SKM-1 (cell line): ENCODE results near the gene NAA80.

Source experiments
- DNase-seq: peaks from one replicate; lab custom pipeline; 2025; ENCODE audit not compliant: unreplicated experiment; lab: John Stamatoyannopoulos, UW

Gene NAA80

DNA sequence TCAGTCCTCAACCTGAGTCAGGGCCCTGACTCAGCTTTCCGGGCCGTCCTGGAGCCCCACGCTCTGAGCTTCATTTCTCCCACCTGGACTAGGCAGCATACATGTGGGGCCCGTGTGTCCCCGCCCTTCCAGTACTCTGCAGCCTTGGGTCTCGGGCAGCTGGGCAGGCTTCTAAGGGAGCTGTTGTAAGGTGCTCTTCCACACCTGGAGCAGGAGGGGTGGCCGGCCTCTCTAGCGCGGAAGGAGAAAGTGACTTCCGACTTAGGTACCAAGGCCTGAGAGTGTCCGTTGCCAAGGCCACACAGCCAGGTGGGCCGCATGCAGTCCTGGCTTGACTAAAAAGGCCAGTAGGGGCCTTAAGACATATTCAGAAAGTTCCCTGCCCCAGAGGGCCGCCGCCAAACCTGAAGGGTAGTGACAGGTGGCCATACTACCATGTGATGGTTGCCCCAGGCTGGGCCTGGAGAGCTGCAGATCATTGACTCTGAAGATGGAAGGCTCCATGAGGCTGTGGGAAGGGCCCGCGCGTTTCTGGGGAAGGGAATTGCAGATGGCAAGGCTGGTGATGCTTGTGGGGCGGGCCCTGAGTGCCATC, 39.7 kb downstream of the NAA80 start:
- DNase-seq = no peak

DNA sequence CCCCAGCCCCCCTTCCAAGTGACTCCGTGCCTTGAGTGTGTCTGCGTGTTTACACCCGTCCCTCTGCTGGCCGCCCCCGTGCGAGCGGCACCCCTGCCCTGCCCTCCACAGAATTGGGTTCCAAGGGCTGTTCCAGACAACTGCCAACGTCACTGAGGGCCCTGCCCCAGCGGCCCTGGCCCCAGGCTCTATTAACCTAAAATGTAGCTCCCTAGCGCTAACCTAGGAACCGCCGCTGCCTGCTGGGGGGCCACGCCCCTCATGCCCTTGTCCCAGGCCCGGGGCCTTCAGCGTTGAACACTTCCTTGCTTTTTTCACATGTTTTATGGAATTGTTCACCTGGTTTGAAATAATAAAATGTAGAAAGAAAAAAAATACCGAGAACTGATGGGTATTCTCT, 40.2 kb downstream of the NAA80 start:
- no peak for DNase-seq

DNA sequence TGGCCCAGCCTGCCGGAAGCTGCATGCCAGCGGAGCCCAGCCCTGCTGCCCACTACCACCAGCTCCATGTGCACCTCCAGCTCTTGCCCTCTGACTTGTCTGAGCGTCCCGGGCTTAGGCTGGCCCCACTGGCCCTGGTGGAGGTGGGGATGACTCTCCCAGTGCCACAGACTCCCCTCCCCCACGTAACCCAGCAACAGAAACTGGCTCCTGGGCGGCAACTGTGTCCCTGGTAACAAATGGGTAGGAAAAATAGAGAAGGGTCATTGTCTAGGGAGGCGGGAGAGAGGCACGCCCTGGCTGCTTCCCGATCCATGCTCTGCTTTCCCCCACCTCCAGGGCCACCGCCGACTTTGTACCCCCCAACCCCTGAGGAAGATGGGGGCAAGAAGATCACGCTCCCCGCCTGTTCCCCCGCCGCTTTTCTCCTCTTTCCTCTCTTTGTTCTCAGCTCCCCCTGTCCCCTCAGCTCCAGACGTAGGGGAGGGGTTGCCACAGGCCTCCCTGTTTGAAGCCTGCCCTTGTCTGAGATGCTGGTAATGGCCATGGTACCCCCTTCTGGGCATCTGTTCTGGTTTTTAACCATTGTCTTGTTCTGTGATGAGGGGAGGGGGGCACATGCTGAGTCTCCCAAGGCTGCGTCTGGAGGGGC, 41.0 kb downstream of the NAA80 start:
- DNase-seq = no peak

DNA sequence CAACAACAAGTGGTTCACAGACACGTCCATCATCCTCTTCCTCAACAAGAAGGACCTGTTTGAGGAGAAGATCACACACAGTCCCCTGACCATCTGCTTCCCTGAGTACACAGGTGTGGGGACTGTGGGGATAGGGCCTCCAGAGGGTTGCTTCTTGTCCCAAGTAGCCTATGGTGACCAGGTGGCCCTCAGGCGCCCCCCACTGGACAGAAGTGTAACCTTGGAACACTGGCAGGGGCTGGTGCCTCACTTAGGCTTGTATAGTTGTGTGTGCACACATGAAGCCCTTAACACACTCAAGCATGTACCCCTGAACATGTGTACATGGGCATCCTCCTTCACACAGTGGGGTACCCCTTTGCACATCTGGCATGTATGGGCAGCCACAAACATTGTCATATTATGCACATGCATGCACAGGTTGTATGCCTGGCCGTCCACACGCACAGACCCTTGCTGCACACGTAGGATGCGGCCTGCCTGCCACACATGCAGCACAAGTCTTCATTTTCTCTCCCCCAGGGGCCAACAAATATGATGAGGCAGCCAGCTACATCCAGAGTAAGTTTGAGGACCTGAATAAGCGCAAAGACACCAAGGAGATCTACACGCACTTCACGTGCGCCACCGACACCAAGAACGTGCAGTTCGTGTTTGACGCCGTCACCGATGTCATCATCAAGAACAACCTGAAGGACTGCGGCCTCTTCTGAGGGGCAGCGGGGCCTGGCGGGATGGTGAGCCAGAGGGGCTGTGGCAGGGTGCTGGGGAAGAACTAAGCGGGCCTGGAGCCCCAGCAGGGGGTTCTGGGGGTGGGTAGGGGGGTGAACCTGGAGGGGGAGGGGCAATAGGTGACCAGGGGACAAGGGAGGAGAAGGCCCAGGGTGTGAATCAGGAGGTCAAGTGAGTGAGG, 42.0 kb downstream of the NAA80 start:
- DNase-seq = no peak

- no peak for DNase-seq
Measured at GRCh38 chr3:50255251-50255615, 44.0 kb downstream of the NAA80 start.

DNA sequence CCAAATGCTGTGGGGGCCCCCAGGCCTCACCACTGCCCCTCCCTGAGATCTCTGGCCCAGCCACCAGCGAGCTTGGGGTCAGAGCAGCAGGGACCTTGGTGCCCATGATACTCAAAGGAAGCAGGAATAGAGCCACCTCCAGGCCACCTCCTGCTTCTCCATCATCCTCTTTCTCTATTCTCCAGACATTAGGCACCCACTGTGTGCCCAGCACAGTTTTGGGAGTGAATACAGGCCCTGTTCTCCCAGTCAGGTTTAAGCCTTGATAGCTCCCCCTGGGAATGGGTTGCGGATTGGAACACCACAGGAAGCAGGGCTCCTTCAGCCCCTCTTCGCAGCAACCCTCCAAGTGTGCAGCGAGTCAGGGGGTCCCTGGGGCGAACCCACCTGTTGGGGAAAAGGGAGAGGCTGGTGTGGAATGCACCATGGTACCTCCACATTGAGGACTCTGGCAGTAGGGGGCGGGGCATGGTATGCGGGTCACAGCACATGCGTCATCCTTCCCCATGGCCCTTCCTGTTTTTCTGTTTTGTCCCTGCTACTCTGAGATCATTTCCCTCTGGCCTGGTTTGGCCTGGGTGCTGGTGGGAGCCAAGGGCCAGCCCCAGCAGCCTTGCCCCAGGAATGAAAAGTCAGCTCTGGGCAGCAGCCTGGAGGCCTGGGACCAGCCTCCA, 44.5 kb downstream of the NAA80 start:
- DNase-seq = peak; percentile 34

DNA sequence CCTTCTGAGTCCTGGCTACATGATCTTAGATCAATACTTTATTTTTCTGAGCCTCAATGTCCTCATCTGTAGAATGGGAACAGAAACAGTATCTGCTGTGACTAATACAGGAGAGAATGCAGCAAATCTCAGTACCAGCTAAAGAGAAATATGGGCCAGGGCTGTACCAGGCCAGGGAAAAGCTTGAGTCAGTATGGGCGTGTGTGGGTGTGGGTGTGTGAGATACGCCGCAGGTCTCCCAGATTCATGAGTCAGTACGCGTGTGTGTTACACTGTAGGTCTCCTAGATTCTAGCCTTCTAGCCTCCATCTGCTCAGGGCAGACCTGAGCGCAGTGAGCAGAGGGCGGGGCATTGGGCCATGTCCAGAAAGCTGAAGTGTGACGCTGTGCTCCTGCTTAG, 48.0 kb downstream of the NAA80 start:
- DNase-seq = no peak

- no peak for DNase-seq
Measured at GRCh38 chr3:50250514-50250913, 48.7 kb downstream of the NAA80 start.

DNA sequence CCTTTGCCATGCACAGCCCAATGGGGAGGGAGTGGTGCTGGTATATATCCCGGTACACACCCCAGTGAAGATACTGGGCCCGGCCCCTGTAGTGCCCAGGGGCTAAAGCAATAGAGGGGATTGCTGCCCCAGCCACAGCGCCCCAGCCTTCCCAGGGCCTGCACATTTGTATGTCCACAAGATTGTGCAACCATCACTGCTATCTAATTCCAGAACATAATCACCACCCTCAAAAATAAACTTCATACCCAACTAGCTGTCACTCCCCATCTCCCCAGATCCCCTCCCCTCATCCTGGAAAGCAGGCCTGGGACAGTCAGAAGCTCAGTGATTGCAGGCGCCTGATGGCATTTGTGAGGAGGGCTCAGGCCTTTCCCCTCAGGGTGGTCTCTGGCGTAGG, 49.7 kb downstream of the NAA80 start:
- DNase-seq = no peak

GRCh38 chr3:50248387-50248786, 50.8 kb downstream of the NAA80 start:
- DNase-seq = no peak

DNA sequence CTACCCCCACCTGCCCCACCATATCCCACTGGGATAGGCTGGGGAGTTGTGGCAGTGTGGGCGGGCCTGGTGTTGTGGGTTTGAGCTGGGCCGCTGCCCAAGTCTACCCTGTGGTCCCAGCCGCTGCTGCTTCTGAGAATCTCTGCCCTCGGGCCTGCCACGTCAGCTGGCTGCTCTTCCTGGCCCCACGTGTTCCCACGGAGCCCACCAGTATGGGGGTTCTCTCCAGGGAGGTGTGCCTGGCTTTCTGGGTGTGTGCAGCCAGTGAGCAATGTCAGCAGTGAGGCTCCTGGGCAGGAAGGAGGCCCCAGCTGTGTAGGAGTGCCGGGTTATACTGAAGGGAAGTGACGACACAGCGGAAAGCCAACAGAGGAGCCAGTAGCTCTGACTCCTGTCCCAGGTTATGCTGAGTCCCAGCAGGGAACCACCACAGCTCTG, 52.7 kb downstream of the NAA80 start:
- DNase-seq = peak; percentile 61
